Endothelial cell of umbilical vein (primary cell): ENCODE results near the gene KMT2C.

Source experiments
- CTCF ChIP-seq, 2 donors: IDR thresholded peaks; 1 replicate in 1 of 2; 2 replicates in 1 of 2; pipeline ENCODE4 v1.5.1; 2011; ENCODE audit warnings: low read length in 2 of 2, mild to moderate bottlenecking in 2 of 2, moderate library complexity in 2 of 2, control low read depth in 1 of 2, inconsistent platforms in 1 of 2, low read depth in 1 of 2; ENCODE audit not compliant: insufficient read depth in 1 of 2; ENCODE audit errors: extremely low read depth in 1 of 2
- GATA2 ChIP-seq: IDR thresholded peaks from 2 replicates; pipeline ENCODE4 v1.7.0; 2011; ENCODE audit warnings: low read depth, mild to moderate bottlenecking, moderate library complexity, mixed read lengths, low read length; ENCODE audit not compliant: insufficient read length, insufficient read depth
- JUN ChIP-seq: IDR thresholded peaks from 2 replicates; pipeline ENCODE4 v1.6.1; 2011; ENCODE audit warnings: borderline replicate concordance, low read depth; ENCODE audit not compliant: insufficient read length, insufficient read depth
- MAX ChIP-seq: IDR thresholded peaks from 2 replicates; pipeline ENCODE4 v1.6.1; 2011; ENCODE audit not compliant: insufficient read depth, insufficient read length
- POLR2A ChIP-seq: IDR thresholded peaks from 2 replicates; pipeline ENCODE4 v1.6.1; 2012; ENCODE audit warnings: low read depth, mild to moderate bottlenecking, control low read depth, low read length

- TF ChIP-seq GATA2 (no peak), POLR2A (no peak), JUN (no peak), CTCF (IDR thresholded peaks at IDR 0.05; ENCODE audit: extremely low read depth in 1 of 2, insufficient read depth in 1 of 2, low read depth in 1 of 2, low read length in 2 of 2) (no peak), MAX (no peak)
Measured at GRCh38 chr7:152366662-152367061, 69.1 kb downstream of the KMT2C start.
